ENCODE measurements around the gene PRPF6. TPM values are rescaled to one million over a fixed set of nuclear protein-coding genes. Genes with fewer than 3 reads are reported as not detected.

The PRPF6 gene
- total RNA-seq, 1 experiment from 2014 or later: 103 TPM

- H3K9me3 ChIP-seq (ENCODE audit: insufficient read depth, low read depth): no peaks in the 10 kb centered on the region
- H3K4me1 ChIP-seq (replicated peaks; ENCODE audit: insufficient read depth): no peaks in the 10 kb centered on the region
- H4K20me1 ChIP-seq (ENCODE audit: insufficient read depth): peaks cover 26% of the 10 kb centered on the region
- BruUV-seq (replicated peaks): no TSS peak
- ChIA-PET POLR2A (ENCODE audit: unreplicated experiment) (no interaction called here), CTCF (no interaction called here)
- TF ChIP-seq, protein P1, sequence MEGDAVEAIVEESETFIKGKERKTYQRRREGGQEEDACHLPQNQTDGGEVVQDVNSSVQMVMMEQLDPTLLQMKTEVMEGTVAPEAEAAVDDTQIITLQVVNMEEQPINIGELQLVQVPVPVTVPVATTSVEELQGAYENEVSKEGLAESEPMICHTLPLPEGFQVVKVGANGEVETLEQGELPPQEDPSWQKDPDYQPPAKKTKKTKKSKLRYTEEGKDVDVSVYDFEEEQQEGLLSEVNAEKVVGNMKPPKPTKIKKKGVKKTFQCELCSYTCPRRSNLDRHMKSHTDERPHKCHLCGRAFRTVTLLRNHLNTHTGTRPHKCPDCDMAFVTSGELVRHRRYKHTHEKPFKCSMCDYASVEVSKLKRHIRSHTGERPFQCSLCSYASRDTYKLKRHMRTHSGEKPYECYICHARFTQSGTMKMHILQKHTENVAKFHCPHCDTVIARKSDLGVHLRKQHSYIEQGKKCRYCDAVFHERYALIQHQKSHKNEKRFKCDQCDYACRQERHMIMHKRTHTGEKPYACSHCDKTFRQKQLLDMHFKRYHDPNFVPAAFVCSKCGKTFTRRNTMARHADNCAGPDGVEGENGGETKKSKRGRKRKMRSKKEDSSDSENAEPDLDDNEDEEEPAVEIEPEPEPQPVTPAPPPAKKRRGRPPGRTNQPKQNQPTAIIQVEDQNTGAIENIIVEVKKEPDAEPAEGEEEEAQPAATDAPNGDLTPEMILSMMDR (conservative IDR thresholded peaks at IDR 0.05): no peak
- no peak overlapping the region for H2AFZ ChIP-seq
- H3K4me3 ChIP-seq: no peak overlapping the region
- H3K4me2 ChIP-seq: no peak overlapping the region
- no peak overlapping the region for H3K27ac ChIP-seq
- no peaks in the 10 kb centered on the region for H3K79me2 ChIP-seq (ENCODE audit: low read depth)
- no peak for DNase-seq
- H3F3A ChIP-seq (ENCODE audit: insufficient read depth, low read depth): peaks cover 15% of the 10 kb centered on the region
- peaks cover 32% of the 10 kb centered on the region for H3K36me3 ChIP-seq (ENCODE audit: low read depth)
- no peaks in the 10 kb centered on the region for H3K9me2 ChIP-seq (ENCODE audit: insufficient read depth)
- no peaks in the 10 kb centered on the region for H3K27me3 ChIP-seq (ENCODE audit: insufficient read depth, low read depth)
- intact Hi-C loops (cut with micrococcal nuclease; ENCODE audit: unreplicated experiment): no loop called here
Measured at GRCh38 chr20:64015635-64016034, 34.7 kb downstream of the PRPF6 start.

GRCh38 chr20:64021124-64021975 lies 40.4 kb downstream of the PRPF6 start:
- TF ChIP-seq, protein P1 (conservative IDR thresholded peaks at IDR 0.05): no peak
- no peak for TF ChIP-seq EZH2 (IDR thresholded peaks at IDR 0.05; ENCODE audit: low read depth)
- H3K27me3 ChIP-seq (ENCODE audit: insufficient read depth, low read depth): no peaks in the 10 kb centered on the region
- no TSS peak for BruUV-seq (replicated peaks)

GRCh38 chr20:64022671-64023360 lies 41.9 kb downstream of the PRPF6 start:
- Histone ChIP-seq H3K4me2 (no peak overlapping the region), H3K36me3 (ENCODE audit: low read depth) (peaks cover 22% of the 10 kb centered on the region), H3K9me3 (ENCODE audit: insufficient read depth, low read depth) (no peaks in the 10 kb centered on the region), H3F3A (ENCODE audit: insufficient read depth, low read depth) (peaks cover 22% of the 10 kb centered on the region), H3K4me1 (replicated peaks; ENCODE audit: insufficient read depth) (no peaks in the 10 kb centered on the region), H4K20me1 (ENCODE audit: insufficient read depth) (peaks cover 17% of the 10 kb centered on the region), H3K79me2 (ENCODE audit: low read depth) (no peaks in the 10 kb centered on the region), H3K9me2 (ENCODE audit: insufficient read depth) (no peaks in the 10 kb centered on the region), H3K27me3 (ENCODE audit: insufficient read depth, low read depth) (no peaks in the 10 kb centered on the region), H3K4me3 (no peak overlapping the region), H2AFZ (no peak overlapping the region), H3K27ac (no peak overlapping the region)
- DNase-seq: no peak
- no TSS peak for BruUV-seq (replicated peaks)
- ChIA-PET CTCF (no interaction called here), POLR2A (ENCODE audit: unreplicated experiment) (no interaction called here)
- no peak for TF ChIP-seq EZH2 (IDR thresholded peaks at IDR 0.05; ENCODE audit: low read depth)
- TF ChIP-seq, protein P1 (conservative IDR thresholded peaks at IDR 0.05): no peak
- intact Hi-C loops (cut with micrococcal nuclease; ENCODE audit: unreplicated experiment): no loop called here

More at GRCh38 chr20:64021124-64021975, 40.4 kb downstream of the PRPF6 start:
- Histone ChIP-seq H3K36me3 (ENCODE audit: low read depth) (peaks cover 21% of the 10 kb centered on the region), H3K9me3 (ENCODE audit: insufficient read depth, low read depth) (no peaks in the 10 kb centered on the region), H2AFZ (no peak overlapping the region), H3K9me2 (ENCODE audit: insufficient read depth) (no peaks in the 10 kb centered on the region), H3K79me2 (ENCODE audit: low read depth) (no peaks in the 10 kb centered on the region), H3K4me1 (replicated peaks; ENCODE audit: insufficient read depth) (no peaks in the 10 kb centered on the region), H3K27ac (no peak overlapping the region), H3K4me2 (no peak overlapping the region), H4K20me1 (ENCODE audit: insufficient read depth) (peaks cover 23% of the 10 kb centered on the region), H3K4me3 (no peak overlapping the region), H3F3A (ENCODE audit: insufficient read depth, low read depth) (peaks cover 22% of the 10 kb centered on the region)
- ChIA-PET CTCF (no interaction called here), POLR2A (ENCODE audit: unreplicated experiment) (no interaction called here)
- DNase-seq: no peak
- intact Hi-C loops (cut with micrococcal nuclease; ENCODE audit: unreplicated experiment): no loop called here

Measured in PC-9 (cell line).